Measurements from ENCODE around the gene RPL36. TPM values are rescaled to one million over a fixed set of nuclear protein-coding genes. Genes with fewer than 3 reads are reported as not detected.

The RPL36 gene
- total RNA-seq, 1 experiment from 2014 or later: 658 TPM

GRCh38 chr19:5671600-5671999 is 18.5 kb upstream of the RPL36 start:
- in situ Hi-C loops (cut with HindIII; ENCODE audit: low pct_unique_long_range_greater_than_20kb, low sequenced_read_pairs): no loop called here
- DNase-seq (ENCODE audit: low read depth): no peak

- in situ Hi-C loops (cut with HindIII; ENCODE audit: low pct_unique_long_range_greater_than_20kb, low sequenced_read_pairs): no loop called here
- no peak for DNase-seq (ENCODE audit: low read depth)
Observed at GRCh38 chr19:5672708-5673459, 17.2 kb upstream of the RPL36 start.

- no peak for DNase-seq (ENCODE audit: low read depth)
- in situ Hi-C loops (cut with HindIII; ENCODE audit: low pct_unique_long_range_greater_than_20kb, low sequenced_read_pairs): no loop called here
Observed at GRCh38 chr19:5673752-5674151, 16.3 kb upstream of the RPL36 start.

GRCh38 chr19:5674714-5675113 is 15.4 kb upstream of the RPL36 start:
- in situ Hi-C loops (cut with HindIII; ENCODE audit: low pct_unique_long_range_greater_than_20kb, low sequenced_read_pairs): no loop called here

GRCh38 chr19:5676105-5676771 is 13.9 kb upstream of the RPL36 start:
- in situ Hi-C loops (cut with HindIII; ENCODE audit: low pct_unique_long_range_greater_than_20kb, low sequenced_read_pairs): no loop called here
- no peak for DNase-seq (ENCODE audit: low read depth)

More at GRCh38 chr19:5674714-5675113, 15.4 kb upstream of the RPL36 start:
- DNase-seq (ENCODE audit: low read depth): no peak

GRCh38 chr19:5676772-5677105 is 13.4 kb upstream of the RPL36 start:
- in situ Hi-C loops (cut with HindIII; ENCODE audit: low pct_unique_long_range_greater_than_20kb, low sequenced_read_pairs): no loop called here
- no peak for DNase-seq (ENCODE audit: low read depth)

- no peak for DNase-seq (ENCODE audit: low read depth)
- in situ Hi-C loops (cut with HindIII; ENCODE audit: low pct_unique_long_range_greater_than_20kb, low sequenced_read_pairs): no loop called here
Observed at GRCh38 chr19:5677136-5677535, 13.0 kb upstream of the RPL36 start.

GRCh38 chr19:5677580-5677979 is 12.5 kb upstream of the RPL36 start:
- in situ Hi-C loops (cut with HindIII; ENCODE audit: low pct_unique_long_range_greater_than_20kb, low sequenced_read_pairs): no loop called here
- DNase-seq (ENCODE audit: low read depth): no peak

GRCh38 chr19:5678071-5678718 is 11.9 kb upstream of the RPL36 start:
- in situ Hi-C loops (cut with HindIII; ENCODE audit: low pct_unique_long_range_greater_than_20kb, low sequenced_read_pairs): no loop called here

GRCh38 chr19:5679289-5680083 is 10.6 kb upstream of the RPL36 start:
- DNase-seq (ENCODE audit: low read depth): no peak
- in situ Hi-C loops (cut with HindIII; ENCODE audit: low pct_unique_long_range_greater_than_20kb, low sequenced_read_pairs): no loop called here

More at GRCh38 chr19:5678071-5678718, 11.9 kb upstream of the RPL36 start:
- no peak for DNase-seq (ENCODE audit: low read depth)

- no peak for DNase-seq (ENCODE audit: low read depth)
- in situ Hi-C loops (cut with HindIII; ENCODE audit: low pct_unique_long_range_greater_than_20kb, low sequenced_read_pairs): no loop called here
Observed at GRCh38 chr19:5680084-5680436, 10.0 kb upstream of the RPL36 start.

- in situ Hi-C loops (cut with HindIII; ENCODE audit: low pct_unique_long_range_greater_than_20kb, low sequenced_read_pairs): no loop called here
- peak; percentile 99 for DNase-seq (ENCODE audit: low read depth)
Observed at GRCh38 chr19:5680437-5681368, 9.4 kb upstream of the RPL36 start, which contains the start of the genes HSD11B1L and MICOS13. TSS of gene HSD11B1L (plus strand) at chr19:5681027. CDS start at chr19:5684833, 3,806 bp downstream. TSS of gene MICOS13 (minus strand) at chr19:5680516. CDS start at chr19:5680486, 30 bp downstream.

GRCh38 chr19:5681391-5682106 is 8.5 kb upstream of the RPL36 start:
- no peak for DNase-seq (ENCODE audit: low read depth)
- in situ Hi-C loops (cut with HindIII; ENCODE audit: low pct_unique_long_range_greater_than_20kb, low sequenced_read_pairs): no loop called here

- DNase-seq (ENCODE audit: low read depth): no peak
- in situ Hi-C loops (cut with HindIII; ENCODE audit: low pct_unique_long_range_greater_than_20kb, low sequenced_read_pairs): no loop called here
Observed at GRCh38 chr19:5682107-5682482, 8.0 kb upstream of the RPL36 start.

- in situ Hi-C loops (cut with HindIII; ENCODE audit: low pct_unique_long_range_greater_than_20kb, low sequenced_read_pairs): no loop called here
- no peak for DNase-seq (ENCODE audit: low read depth)
Observed at GRCh38 chr19:5683177-5683886, 6.8 kb upstream of the RPL36 start.

GRCh38 chr19:5684694-5685430 is 5.2 kb upstream of the RPL36 start:
- DNase-seq (ENCODE audit: low read depth): no peak
- in situ Hi-C loops (cut with HindIII; ENCODE audit: low pct_unique_long_range_greater_than_20kb, low sequenced_read_pairs): no loop called here

Data from Caki2 (cell line).